ENCODE results near the gene PELO.

The PELO gene

DNA sequence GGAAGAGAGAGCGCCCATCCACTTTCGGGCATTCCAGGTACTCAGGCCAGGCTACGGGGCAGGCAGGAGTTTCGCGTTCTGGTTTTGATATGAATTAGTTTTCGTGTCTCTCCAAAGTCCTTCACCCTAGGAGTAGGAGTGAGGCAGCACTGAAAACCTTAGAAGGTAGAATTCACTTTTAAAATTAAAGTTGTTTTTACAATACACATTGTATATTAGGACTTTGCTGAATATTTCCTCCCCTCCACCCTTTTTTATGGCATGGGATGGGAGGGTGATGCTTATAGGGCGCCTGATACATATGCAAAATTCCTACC lies 747 bp downstream of the PELO start:
- peak; percentile 7 for ATAC-seq
- no peak for TF ChIP-seq SNAI2 (CRISPR knock-in tag; IDR thresholded peaks at IDR 0.05)
- TF ChIP-seq ZFP30 (CRISPR knock-in tag; IDR thresholded peaks at IDR 0.05) = no peak
- no peak for TF ChIP-seq RARB (CRISPR knock-in tag; IDR thresholded peaks at IDR 0.05)
- TF ChIP-seq, protein P1, sequence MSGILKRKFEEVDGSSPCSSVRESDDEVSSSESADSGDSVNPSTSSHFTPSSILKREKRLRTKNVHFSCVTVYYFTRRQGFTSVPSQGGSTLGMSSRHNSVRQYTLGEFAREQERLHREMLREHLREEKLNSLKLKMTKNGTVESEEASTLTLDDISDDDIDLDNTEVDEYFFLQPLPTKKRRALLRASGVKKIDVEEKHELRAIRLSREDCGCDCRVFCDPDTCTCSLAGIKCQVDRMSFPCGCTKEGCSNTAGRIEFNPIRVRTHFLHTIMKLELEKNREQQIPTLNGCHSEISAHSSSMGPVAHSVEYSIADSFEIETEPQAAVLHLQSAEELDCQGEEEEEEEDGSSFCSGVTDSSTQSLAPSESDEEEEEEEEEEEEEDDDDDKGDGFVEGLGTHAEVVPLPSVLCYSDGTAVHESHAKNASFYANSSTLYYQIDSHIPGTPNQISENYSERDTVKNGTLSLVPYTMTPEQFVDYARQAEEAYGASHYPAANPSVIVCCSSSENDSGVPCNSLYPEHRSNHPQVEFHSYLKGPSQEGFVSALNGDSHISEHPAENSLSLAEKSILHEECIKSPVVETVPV (CRISPR knock-in tag; IDR thresholded peaks at IDR 0.05) = no peak
- TF ChIP-seq ZFP3 (CRISPR knock-in tag; IDR thresholded peaks at IDR 0.05) = no peak
- TF ChIP-seq, protein P2, sequence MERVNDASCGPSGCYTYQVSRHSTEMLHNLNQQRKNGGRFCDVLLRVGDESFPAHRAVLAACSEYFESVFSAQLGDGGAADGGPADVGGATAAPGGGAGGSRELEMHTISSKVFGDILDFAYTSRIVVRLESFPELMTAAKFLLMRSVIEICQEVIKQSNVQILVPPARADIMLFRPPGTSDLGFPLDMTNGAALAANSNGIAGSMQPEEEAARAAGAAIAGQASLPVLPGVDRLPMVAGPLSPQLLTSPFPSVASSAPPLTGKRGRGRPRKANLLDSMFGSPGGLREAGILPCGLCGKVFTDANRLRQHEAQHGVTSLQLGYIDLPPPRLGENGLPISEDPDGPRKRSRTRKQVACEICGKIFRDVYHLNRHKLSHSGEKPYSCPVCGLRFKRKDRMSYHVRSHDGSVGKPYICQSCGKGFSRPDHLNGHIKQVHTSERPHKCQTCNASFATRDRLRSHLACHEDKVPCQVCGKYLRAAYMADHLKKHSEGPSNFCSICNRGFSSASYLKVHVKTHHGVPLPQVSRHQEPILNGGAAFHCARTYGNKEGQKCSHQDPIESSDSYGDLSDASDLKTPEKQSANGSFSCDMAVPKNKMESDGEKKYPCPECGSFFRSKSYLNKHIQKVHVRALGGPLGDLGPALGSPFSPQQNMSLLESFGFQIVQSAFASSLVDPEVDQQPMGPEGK (CRISPR knock-in tag; IDR thresholded peaks at IDR 0.05; ENCODE audit: borderline replicate concordance) = no peak
- TF ChIP-seq CSDC2 (CRISPR knock-in tag; IDR thresholded peaks at IDR 0.05) = no peak
- TF ChIP-seq, protein P3, sequence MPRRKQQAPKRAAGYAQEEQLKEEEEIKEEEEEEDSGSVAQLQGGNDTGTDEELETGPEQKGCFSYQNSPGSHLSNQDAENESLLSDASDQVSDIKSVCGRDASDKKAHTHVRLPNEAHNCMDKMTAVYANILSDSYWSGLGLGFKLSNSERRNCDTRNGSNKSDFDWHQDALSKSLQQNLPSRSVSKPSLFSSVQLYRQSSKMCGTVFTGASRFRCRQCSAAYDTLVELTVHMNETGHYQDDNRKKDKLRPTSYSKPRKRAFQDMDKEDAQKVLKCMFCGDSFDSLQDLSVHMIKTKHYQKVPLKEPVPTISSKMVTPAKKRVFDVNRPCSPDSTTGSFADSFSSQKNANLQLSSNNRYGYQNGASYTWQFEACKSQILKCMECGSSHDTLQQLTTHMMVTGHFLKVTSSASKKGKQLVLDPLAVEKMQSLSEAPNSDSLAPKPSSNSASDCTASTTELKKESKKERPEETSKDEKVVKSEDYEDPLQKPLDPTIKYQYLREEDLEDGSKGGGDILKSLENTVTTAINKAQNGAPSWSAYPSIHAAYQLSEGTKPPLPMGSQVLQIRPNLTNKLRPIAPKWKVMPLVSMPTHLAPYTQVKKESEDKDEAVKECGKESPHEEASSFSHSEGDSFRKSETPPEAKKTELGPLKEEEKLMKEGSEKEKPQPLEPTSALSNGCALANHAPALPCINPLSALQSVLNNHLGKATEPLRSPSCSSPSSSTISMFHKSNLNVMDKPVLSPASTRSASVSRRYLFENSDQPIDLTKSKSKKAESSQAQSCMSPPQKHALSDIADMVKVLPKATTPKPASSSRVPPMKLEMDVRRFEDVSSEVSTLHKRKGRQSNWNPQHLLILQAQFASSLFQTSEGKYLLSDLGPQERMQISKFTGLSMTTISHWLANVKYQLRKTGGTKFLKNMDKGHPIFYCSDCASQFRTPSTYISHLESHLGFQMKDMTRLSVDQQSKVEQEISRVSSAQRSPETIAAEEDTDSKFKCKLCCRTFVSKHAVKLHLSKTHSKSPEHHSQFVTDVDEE (CRISPR knock-in tag; IDR thresholded peaks at IDR 0.05) = no peak
- TF ChIP-seq BACH2 (CRISPR knock-in tag; IDR thresholded peaks at IDR 0.05; ENCODE audit: borderline replicate concordance) = no peak
- TF ChIP-seq TCF4 (CRISPR knock-in tag; IDR thresholded peaks at IDR 0.05; ENCODE audit: borderline replicate concordance) = no peak
- TF ChIP-seq ZNF70 (CRISPR knock-in tag; IDR thresholded peaks at IDR 0.05) = no peak
- TF ChIP-seq ZC3H10 (CRISPR knock-in tag; IDR thresholded peaks at IDR 0.05) = no peak
- no peak for TF ChIP-seq ISL1 (CRISPR knock-in tag; IDR thresholded peaks at IDR 0.05)

DNA sequence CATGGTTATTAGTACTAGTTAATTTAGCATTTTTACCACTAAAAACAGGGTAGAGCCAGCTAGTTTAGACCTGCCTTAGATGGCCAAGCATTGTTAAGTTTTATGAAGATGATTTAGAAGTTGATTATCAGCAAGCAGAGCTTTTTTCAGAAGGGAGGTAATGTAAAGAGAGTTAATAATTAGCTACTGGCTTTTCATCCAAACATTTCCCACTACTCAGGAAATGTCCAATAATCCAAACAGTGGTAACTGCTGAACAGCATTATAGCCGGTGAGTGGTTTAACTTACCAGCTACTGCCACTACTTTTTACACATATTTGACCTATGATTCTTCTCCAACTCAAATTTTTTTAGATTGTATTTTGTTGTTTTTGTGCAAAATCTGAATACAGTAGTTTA lies 1.7 kb downstream of the PELO start:
- TF ChIP-seq ZC3H10 (CRISPR knock-in tag; IDR thresholded peaks at IDR 0.05) (no peak), ZFP30 (CRISPR knock-in tag; IDR thresholded peaks at IDR 0.05) (no peak), ZFP3 (CRISPR knock-in tag; IDR thresholded peaks at IDR 0.05) (no peak), ISL1 (CRISPR knock-in tag; IDR thresholded peaks at IDR 0.05) (no peak), TOX (CRISPR knock-in tag; IDR thresholded peaks at IDR 0.05; ENCODE audit: borderline replicate concordance) (no peak), PPARA (CRISPR knock-in tag; IDR thresholded peaks at IDR 0.05; ENCODE audit: borderline replicate concordance) (no peak), OSR1 (CRISPR knock-in tag; IDR thresholded peaks at IDR 0.05) (no peak), ZNF70 (CRISPR knock-in tag; IDR thresholded peaks at IDR 0.05) (no peak), BACH2 (CRISPR knock-in tag; IDR thresholded peaks at IDR 0.05; ENCODE audit: borderline replicate concordance) (no peak), ARNTL (CRISPR knock-in tag; IDR thresholded peaks at IDR 0.05; ENCODE audit: borderline replicate concordance, low read depth) (no peak), TCF4 (CRISPR knock-in tag; IDR thresholded peaks at IDR 0.05; ENCODE audit: borderline replicate concordance) (no peak), SNAI2 (CRISPR knock-in tag; IDR thresholded peaks at IDR 0.05) (no peak), CSDC2 (CRISPR knock-in tag; IDR thresholded peaks at IDR 0.05) (no peak)
- TF ChIP-seq, protein P1 (CRISPR knock-in tag; IDR thresholded peaks at IDR 0.05) = no peak
- TF ChIP-seq, protein P4, sequence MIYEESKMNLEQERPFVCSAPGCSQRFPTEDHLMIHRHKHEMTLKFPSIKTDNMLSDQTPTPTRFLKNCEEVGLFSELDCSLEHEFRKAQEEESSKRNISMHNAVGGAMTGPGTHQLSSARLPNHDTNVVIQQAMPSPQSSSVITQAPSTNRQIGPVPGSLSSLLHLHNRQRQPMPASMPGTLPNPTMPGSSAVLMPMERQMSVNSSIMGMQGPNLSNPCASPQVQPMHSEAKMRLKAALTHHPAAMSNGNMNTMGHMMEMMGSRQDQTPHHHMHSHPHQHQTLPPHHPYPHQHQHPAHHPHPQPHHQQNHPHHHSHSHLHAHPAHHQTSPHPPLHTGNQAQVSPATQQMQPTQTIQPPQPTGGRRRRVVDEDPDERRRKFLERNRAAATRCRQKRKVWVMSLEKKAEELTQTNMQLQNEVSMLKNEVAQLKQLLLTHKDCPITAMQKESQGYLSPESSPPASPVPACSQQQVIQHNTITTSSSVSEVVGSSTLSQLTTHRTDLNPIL (CRISPR knock-in tag; IDR thresholded peaks at IDR 0.05; ENCODE audit: low read depth) = no peak
- TF ChIP-seq, protein P2 (CRISPR knock-in tag; IDR thresholded peaks at IDR 0.05; ENCODE audit: borderline replicate concordance) = no peak
- TF ChIP-seq, protein P5, sequence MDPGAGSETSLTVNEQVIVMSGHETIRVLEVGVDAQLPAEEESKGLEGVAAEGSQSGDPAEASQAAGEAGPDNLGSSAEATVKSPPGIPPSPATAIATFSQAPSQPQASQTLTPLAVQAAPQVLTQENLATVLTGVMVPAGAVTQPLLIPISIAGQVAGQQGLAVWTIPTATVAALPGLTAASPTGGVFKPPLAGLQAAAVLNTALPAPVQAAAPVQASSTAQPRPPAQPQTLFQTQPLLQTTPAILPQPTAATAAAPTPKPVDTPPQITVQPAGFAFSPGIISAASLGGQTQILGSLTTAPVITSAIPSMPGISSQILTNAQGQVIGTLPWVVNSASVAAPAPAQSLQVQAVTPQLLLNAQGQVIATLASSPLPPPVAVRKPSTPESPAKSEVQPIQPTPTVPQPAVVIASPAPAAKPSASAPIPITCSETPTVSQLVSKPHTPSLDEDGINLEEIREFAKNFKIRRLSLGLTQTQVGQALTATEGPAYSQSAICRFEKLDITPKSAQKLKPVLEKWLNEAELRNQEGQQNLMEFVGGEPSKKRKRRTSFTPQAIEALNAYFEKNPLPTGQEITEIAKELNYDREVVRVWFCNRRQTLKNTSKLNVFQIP (CRISPR knock-in tag; IDR thresholded peaks at IDR 0.05; ENCODE audit: borderline replicate concordance, low read depth) = no peak
- ATAC-seq = no peak
